ENCODE measurements around the gene ENOX1.

The ENOX1 gene

DNA sequence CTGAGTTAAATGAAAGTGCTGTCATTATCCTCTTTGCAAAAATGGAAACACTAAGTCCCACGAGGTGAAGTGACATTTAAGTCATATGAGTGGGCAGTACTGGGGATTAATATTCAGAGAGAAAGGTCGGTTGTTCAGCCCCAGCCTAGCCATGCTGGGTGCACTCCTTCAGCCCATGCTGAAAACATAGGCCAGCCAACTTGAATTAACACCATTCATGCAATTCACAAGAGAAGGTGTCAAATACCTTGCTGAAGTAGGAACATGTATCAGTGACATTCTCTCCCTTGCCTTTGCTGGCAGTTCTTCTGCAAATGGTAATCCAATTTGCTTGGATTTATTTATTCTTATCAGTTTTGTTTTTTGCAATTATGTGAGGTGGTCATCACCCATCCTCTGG, 507.1 kb downstream of the ENOX1 start:
- TF ChIP-seq, protein P1, sequence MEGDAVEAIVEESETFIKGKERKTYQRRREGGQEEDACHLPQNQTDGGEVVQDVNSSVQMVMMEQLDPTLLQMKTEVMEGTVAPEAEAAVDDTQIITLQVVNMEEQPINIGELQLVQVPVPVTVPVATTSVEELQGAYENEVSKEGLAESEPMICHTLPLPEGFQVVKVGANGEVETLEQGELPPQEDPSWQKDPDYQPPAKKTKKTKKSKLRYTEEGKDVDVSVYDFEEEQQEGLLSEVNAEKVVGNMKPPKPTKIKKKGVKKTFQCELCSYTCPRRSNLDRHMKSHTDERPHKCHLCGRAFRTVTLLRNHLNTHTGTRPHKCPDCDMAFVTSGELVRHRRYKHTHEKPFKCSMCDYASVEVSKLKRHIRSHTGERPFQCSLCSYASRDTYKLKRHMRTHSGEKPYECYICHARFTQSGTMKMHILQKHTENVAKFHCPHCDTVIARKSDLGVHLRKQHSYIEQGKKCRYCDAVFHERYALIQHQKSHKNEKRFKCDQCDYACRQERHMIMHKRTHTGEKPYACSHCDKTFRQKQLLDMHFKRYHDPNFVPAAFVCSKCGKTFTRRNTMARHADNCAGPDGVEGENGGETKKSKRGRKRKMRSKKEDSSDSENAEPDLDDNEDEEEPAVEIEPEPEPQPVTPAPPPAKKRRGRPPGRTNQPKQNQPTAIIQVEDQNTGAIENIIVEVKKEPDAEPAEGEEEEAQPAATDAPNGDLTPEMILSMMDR (IDR thresholded peaks at IDR 0.05; ENCODE audit: unreplicated experiment in 3 of 3): no peak
- Mint-ChIP-seq H3K27me3 (ENCODE audit: low read depth) (peaks cover 3% of the 10 kb centered on the region), H3K4me3 (no peak overlapping the region), H3K4me1 (peaks cover 9% of the 10 kb centered on the region), H3K36me3 (ENCODE audit: low read depth) (no peaks in the 10 kb centered on the region), H3K27ac (no peak overlapping the region), H3K9me3 (no peaks in the 10 kb centered on the region)

DNA sequence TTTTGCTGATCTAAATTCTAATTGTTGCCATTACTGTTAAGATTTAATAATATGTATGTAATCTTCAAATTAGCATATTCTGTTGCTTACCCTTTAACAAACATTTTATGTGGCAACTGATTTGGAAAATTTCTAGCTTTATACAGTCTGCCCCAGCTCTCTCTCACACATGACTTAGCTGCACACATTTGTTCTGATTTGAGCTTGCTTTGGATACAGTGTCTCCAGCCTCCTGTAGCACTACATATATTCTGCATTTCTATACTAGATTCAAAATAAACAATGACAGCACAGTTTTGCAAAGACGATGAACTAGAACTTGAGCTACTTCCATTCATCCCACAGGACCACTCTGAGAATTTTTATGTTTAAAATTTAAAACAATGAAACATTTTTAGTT, 508.6 kb downstream of the ENOX1 start:
- Mint-ChIP-seq H3K36me3 (ENCODE audit: low read depth) (no peaks in the 10 kb centered on the region), H3K4me3 (no peak overlapping the region)
- TF ChIP-seq, protein P1 (IDR thresholded peaks at IDR 0.05; ENCODE audit: unreplicated experiment in 3 of 3): no peak

DNA sequence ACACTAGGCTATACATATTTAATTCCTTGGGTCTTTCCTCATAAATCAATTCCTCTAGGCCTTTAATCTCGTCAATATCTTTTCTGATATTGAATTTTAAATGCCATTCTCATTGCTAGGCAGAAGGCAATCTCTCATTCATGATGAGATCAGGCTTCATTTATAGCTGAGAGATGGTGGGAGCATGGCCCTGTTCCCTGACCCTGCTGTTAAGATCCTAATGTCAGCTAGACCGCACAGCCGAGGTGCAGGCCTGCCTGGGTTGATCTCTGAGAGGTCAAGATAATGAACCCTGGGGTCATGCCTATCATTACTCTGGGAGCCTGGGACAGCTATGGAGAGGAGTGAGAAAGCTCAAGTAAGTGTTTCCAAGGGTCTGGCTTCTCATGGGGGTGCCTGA, 509.6 kb downstream of the ENOX1 start:
- Mint-ChIP-seq H3K9me3 (no peaks in the 10 kb centered on the region), H3K27ac (no peak overlapping the region), H3K4me3 (no peak overlapping the region), H3K4me1 (peaks cover 6% of the 10 kb centered on the region), H3K27me3 (ENCODE audit: low read depth) (peaks cover 3% of the 10 kb centered on the region), H3K36me3 (ENCODE audit: low read depth) (no peaks in the 10 kb centered on the region)
- TF ChIP-seq, protein P1 (IDR thresholded peaks at IDR 0.05; ENCODE audit: unreplicated experiment in 3 of 3): no peak

More for the DNA sequence above, 508.6 kb downstream of the ENOX1 start:
- Mint-ChIP-seq H3K27me3 (ENCODE audit: low read depth) (peaks cover 3% of the 10 kb centered on the region), H3K4me1 (peaks cover 4% of the 10 kb centered on the region), H3K9me3 (no peaks in the 10 kb centered on the region), H3K27ac (no peak overlapping the region)

DNA sequence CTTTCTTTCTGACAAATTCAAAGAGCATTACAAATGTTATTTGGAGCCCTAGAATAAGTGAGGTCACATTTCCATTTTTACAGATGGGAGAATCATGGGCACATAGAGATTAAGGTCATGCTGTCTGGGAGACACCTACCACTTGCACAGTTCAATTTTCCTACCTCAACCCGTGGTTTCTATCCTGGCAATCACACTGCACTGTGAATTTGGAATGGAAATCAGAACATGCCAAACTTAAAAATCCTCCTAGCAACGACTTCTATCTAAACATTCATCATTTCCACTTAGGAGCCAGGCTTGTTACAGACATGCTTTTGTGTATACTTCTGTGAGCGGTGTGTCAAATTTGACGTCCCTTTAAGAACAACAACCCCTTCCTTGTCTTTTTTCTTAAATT, 511.9 kb downstream of the ENOX1 start:
- Mint-ChIP-seq H3K27ac (no peak overlapping the region), H3K4me3 (no peak overlapping the region), H3K27me3 (ENCODE audit: low read depth) (peaks cover 3% of the 10 kb centered on the region), H3K4me1 (peaks cover 18% of the 10 kb centered on the region), H3K36me3 (ENCODE audit: low read depth) (no peaks in the 10 kb centered on the region), H3K9me3 (no peaks in the 10 kb centered on the region)
- TF ChIP-seq, protein P1 (IDR thresholded peaks at IDR 0.05; ENCODE audit: unreplicated experiment in 3 of 3): no peak

DNA sequence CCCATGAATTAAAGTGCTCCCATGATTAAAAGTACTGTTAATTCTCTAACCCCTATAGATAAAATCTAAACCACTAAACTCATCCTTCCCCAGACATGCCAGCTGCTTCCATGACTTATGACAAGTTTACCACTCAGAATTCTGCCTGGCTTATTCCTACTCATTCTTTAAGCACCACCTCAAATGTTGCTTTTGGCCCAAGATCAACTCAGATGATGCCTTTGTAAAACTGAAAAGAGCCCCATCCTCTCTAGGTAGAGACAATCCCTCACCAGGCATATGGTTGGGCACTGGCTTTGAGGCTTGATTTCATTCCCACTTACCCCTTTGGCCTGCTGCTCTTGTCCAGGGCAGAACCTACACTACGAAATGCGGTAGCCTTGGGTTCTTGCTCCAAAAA, 513.4 kb downstream of the ENOX1 start:
- Mint-ChIP-seq H3K9me3 (no peaks in the 10 kb centered on the region), H3K27me3 (ENCODE audit: low read depth) (peaks cover 3% of the 10 kb centered on the region), H3K4me1 (peaks cover 31% of the 10 kb centered on the region), H3K4me3 (no peak overlapping the region), H3K36me3 (ENCODE audit: low read depth) (no peaks in the 10 kb centered on the region), H3K27ac (no peak overlapping the region)
- TF ChIP-seq, protein P1 (IDR thresholded peaks at IDR 0.05; ENCODE audit: unreplicated experiment in 3 of 3): no peak

DNA sequence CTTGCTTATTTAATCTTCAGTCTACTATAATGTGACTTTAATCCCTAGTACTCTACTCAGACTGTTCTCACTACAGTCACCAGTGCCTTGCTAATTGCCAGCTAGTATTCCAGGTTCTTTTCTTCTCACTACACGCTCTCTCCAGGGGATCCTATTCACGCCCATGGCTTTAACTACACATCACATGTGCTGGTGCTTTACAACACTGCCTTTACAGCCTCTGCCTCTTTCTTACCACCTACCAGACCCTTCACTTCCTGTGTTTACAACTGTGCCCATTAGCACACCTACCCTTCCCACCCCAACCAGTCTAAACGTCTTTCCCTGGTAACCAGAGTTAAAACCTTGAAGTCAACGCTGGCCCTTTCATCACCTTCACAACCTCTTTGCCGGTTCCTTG, 513.9 kb downstream of the ENOX1 start:
- peaks cover 33% of the 10 kb centered on the region for H3K4me1 Mint-ChIP-seq
- no peak overlapping the region for H3K27ac Mint-ChIP-seq
- no peaks in the 10 kb centered on the region for H3K9me3 Mint-ChIP-seq
- TF ChIP-seq, protein P1 (IDR thresholded peaks at IDR 0.05; ENCODE audit: unreplicated experiment in 3 of 3): no peak
- H3K36me3 Mint-ChIP-seq (ENCODE audit: low read depth): no peaks in the 10 kb centered on the region
- H3K27me3 Mint-ChIP-seq (ENCODE audit: low read depth): peaks cover 3% of the 10 kb centered on the region
- H3K4me3 Mint-ChIP-seq: no peak overlapping the region
